ENCODE data around the gene STN1.
"Not testable (repeated sequence)": the region's sequence is repeated elsewhere in the genome, so short reads cannot be mapped to it uniquely, and the experiment has no call there.

Gene STN1

DNA sequence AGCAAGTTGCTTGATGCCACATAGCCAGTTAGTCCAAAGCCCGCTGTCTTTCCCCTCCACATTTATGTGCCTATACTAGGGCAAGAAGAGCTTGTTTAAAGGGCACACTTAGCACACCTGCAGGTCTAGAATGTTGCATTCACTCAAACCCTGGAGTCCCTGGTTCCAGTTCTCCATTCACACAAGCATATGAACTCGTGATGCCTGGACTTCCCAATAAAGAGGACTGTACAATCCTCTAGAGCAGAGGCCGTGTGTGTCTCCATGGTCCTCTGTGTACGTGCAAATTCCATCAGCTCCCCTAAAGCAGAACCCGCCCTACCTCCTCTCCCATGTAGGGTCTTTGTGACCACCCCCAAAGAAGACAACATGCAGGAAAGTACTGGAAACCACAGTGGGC is 59.6 kb downstream of the STN1 start:
- DNase-seq = no peak

DNA sequence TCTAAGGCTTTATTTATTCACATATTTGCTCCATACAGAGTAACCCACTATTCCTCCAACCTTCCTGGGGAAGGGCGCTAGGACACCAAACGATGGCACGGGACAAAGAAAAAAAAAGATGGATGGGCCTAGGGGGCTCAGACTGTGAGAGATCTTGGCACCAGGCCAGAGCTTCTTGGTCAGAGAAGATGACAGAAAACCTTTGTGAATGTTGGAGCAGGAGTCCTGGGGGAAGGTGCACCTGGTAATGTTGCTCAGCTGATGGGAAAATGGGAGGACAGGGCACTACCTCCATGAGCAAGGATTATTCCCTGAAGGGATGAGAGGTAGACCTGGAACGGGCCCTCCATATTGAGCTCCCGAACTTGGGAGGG is 61.2 kb downstream of the STN1 start:
- DNase-seq = no peak

GRCh38 chr10:103855852-103856796 is 61.9 kb downstream of the STN1 start:
- DNase-seq = no peak

DNA sequence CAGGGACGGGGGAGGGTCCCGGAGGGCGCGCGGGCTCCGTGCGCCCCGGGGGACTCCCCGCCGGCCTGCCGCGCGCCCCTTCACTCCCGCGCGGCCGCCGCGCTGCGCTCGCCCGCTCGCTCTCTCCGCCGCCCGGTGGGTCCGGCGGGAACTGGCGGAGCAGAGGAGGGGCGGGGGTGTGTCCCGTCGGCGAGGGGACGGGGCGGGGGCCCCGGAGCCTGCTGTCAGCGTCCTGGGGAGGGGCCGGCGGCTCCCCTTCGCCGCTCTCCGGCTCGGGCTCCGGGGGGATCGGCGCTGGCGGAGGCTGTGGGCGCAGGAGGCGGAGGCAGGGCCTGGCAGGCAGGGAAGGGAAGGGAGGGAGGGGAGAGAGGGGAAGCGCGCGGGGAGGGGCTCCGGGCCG is 62.6 kb downstream of the STN1 start, which contains the start of gene SH3PXD2A:
Gene SH3PXD2A, minus strand, starts transcription at position 153 of the 400 bp plus-strand sequence. CDS start 310 bp downstream, outside the sequence.
- DNase-seq = no peak

GRCh38 chr10:103854686-103855391 is 63.1 kb downstream of the STN1 start:
- DNase-seq = no peak

GRCh38 chr10:103854265-103854685 is 63.7 kb downstream of the STN1 start:
- no peak for DNase-seq

- DNase-seq = no peak
Observed at GRCh38 chr10:103853428-103854264, 64.3 kb downstream of the STN1 start.

DNA sequence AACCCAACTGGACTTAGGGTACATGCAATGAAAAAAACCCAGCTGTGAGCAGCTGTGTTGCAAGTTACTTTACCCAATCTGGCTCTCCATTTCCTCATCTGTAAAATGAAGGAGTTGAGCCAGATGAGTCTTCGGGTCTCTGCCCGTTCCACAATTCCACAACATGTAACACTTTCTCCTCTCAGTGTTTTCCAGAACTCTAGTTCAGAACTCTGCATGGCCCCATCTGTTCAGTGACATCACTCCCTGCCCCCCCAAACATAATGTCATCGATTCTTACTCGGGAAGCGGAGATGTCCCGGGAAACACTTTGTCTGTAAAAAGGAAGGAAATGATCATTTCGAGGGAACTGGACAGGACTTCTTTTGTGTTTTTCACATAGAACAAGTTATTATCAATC is 65.1 kb downstream of the STN1 start:
- DNase-seq = no peak

- DNase-seq = no peak
Observed at GRCh38 chr10:103852189-103852711, 65.7 kb downstream of the STN1 start.

DNA sequence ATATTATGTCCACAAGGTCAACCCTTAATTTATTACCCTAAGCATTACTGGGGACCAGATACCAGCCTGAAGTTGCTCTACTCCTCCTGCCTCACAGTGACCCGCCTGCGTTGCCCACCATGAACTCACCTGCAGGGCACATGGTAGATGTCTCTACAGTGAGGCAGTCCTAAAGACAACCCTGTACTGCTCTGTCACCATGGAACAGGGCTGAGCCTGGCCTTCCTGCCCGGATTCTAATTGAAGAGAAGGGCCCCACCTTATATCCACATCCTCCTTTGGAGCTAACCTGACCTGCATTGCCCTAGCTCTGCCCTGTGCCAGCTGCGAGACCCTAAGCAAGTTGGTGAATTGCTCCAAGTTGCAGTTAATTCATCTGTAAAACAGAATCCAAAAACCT is 66.7 kb downstream of the STN1 start:
- no peak for DNase-seq

GRCh38 chr10:103850572-103850895 is 67.5 kb downstream of the STN1 start:
- no peak for DNase-seq

GRCh38 chr10:103849880-103850571 is 68.0 kb downstream of the STN1 start:
- DNase-seq = no peak

DNA sequence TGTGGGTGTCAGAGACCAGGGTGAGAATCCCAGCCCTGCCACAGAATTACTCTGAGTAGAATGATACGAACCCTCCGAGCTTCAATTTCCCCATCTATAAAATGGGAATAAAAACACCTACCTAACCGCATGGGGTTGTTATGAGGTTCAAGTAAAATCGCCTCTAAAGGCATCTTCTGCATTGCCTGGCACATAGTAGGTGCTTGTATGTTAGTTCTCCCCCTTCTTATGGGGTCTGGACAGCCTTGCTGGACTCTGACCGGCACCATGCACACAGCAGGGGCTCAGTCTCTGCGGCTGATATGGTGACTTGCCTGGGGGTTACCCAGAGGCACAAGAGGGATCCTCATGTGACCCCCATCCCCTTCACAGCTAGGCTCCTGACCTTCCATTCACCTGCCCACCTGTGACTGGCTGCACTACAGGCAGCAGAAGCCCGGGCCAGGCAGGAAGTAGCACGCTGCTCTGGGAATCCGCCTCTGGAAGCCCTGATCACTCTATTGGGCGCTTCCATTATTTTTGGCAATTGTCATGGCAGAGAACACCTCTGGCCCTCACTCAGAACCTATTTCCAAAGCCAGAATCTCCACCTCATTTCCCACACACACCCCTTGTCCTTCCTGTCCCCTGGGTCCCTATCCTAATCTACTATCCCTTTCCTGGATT is 68.6 kb downstream of the STN1 start:
- no peak for DNase-seq

GRCh38 chr10:103847909-103848468 is 70.0 kb downstream of the STN1 start:
- no peak for DNase-seq

DNA sequence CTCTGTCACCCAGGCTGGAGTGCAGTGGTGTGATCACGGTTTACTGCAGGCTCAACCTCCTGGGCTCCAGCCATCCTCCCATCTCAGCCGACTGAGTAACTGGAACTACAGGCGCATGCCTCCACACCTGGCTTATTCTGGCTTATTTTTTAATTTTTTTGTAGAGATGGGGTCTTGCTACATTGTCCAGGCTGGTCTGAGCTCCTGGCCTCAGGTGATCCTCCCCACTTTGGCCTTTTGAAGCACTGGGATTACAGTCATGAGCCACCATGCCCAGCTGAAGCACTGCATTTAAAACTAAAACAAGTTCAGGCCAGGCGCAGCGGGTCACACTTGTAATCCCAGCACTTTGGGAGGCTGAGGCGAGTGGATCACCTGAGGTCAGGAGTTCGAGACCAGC is 70.6 kb downstream of the STN1 start:
- no peak for DNase-seq

- DNase-seq = no peak
Observed at GRCh38 chr10:103845972-103846371, 72.0 kb downstream of the STN1 start.

- not testable (repeated sequence) for DNase-seq
Observed at GRCh38 chr10:103845346-103845745, 72.6 kb downstream of the STN1 start.

GRCh38 chr10:103843854-103844570 is 74.0 kb downstream of the STN1 start:
- no peak for DNase-seq

- no peak for DNase-seq
Observed at GRCh38 chr10:103843045-103843444, 74.9 kb downstream of the STN1 start.

GRCh38 chr10:103842605-103843004 is 75.4 kb downstream of the STN1 start:
- DNase-seq = no peak

DNA sequence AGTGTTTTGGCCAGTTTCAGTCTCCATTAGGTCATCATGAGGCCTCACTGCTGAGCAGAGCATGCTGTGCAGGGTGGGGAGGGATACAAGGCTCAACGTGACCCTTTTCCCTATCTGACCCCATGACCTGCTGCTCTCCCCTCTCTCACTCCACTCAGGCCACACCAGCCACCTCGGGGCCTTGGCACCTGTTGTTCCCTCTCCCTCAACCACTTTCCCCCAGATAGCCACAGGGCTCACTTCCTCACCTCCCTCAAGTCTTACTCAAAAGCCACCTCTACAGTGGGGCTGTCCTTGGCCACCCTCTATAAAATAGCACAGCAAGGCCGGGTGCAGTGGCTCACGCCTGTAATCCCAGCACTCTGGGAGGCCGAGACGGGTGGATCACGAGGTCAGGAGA is 76.5 kb downstream of the STN1 start:
- no peak for DNase-seq
